Epithelial cell of esophagus (primary cell): ENCODE measurements around the gene COX8A.
"Not testable (repeated sequence)": the region's sequence is repeated elsewhere in the genome, so short reads cannot be mapped to it uniquely, and the experiment has no call there.

Experiments used
- DNase-seq: peaks from one replicate; pipeline ENCODE4 v3.0.0; 2010; ENCODE audit warnings: low read depth
- H3K4me3 ChIP-seq: 2 replicates; pipeline ENCODE4 v1.5.1; 2011; ENCODE audit warnings: mild to moderate bottlenecking, low read length, control low read depth
- CTCF ChIP-seq: IDR thresholded peaks from 2 replicates; pipeline ENCODE4 v1.5.1; 2011; ENCODE audit warnings: low read depth, mild to moderate bottlenecking, low read length, control low read depth, inconsistent platforms; ENCODE audit not compliant: insufficient read depth; ENCODE audit errors: missing control alignments

The COX8A gene

GRCh38 chr11:63969461-63969860 lies 5.0 kb upstream of the COX8A start:
- H3K4me3 ChIP-seq: no peak overlapping the region
- TF ChIP-seq CTCF: no peak
- DNase-seq: no peak

DNA sequence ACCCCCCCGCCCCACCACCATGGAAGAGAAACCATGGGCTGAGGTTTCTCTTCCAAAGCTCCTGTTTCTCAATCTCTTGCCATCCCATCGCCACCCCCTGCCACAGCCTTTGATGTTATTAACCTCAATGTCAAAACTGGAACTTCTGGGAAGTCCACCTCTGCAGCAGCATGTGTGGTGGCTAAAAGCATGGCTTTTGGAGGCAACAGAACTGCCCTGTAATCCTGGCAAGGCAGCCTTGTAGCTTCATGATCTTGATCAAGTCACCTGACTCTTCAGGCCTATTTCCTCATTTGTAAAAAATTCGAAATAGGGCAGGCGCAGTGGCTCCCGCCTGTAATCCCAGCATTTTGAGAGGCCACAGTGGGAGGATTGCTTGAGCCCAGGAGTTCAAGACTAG lies 3.5 kb upstream of the COX8A start:
- no peak overlapping the region for H3K4me3 ChIP-seq
- DNase-seq: no peak
- no peak for TF ChIP-seq CTCF

GRCh38 chr11:63973912-63974258 lies 535 bp upstream of the COX8A start:
- H3K4me3 ChIP-seq, DNase-seq: not testable (repeated sequence)

DNA sequence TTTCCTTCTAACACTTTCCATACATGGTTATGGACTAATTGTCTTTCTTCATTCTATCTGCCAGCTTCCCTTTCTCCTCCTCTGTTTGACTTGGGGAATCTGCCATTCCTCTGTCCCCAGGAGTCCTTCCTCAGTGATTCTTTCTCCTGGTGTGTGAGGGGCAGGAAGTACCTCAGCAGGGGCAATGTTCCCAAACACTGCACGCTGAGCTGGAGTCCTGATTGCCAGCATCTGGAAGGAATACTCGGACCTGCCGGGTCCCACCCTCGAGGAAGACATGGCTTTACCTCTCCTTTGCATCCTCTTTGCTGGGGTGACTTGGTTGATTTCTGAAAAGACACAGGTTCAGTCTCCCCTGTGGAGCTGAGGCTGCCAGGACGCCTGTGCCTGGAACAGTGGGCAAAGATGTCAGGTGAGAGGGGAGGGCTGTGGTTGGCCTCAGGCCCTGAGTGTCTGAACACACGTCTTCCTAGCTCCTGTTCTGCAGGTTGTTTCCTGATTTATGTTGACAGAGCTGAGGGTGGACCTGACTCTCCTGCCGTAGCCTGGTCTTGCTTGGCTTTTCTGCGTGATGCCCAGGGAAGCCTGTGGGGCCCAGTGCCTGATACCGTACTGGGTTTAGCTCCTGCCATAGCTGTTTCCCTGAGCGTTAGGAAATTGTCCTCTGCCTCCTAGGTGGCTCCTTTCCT lies 4.3 kb downstream of the COX8A start:
- no peak overlapping the region for H3K4me3 ChIP-seq
- DNase-seq: no peak
- no peak for TF ChIP-seq CTCF

GRCh38 chr11:63979426-63979825 lies 5.0 kb downstream of the COX8A start:
- no peak for TF ChIP-seq CTCF
- H3K4me3 ChIP-seq: no peak overlapping the region
- DNase-seq: no peak

DNA sequence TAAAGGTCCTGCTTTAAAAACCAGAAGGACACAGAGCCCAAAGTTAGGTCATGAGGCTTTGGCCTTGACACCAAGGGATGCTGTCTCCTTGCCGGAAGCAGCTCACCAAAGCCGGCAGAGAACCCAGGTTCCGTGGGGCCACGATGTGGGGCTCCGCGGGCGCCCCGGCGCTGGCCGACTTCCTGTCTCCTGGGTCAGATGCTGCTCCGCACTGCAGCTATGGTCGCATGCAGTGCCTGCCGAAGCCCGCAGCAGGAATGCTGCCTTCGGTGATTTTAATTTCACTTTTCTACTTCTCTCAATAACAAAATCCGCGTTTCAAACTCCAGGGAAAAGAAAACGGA lies 11.4 kb downstream of the COX8A start:
- no peak for TF ChIP-seq CTCF
- DNase-seq: no peak

GRCh38 chr11:63986156-63986931 lies 11.9 kb downstream of the COX8A start, which contains the start of gene OTUB1:
TSS of gene OTUB1 (plus strand) at chr11:63986438. CDS start at chr11:63986457, 19 bp downstream.
- TF ChIP-seq CTCF: no peak
- peak; percentile 98 for DNase-seq
- peak within 1 kb of the TSS; percentile 85 for H3K4me3 ChIP-seq

More for the DNA sequence above, 11.4 kb downstream of the COX8A start:
- H3K4me3 ChIP-seq: peak overlapping the region; percentile 85
